ENCODE measurements around the gene BTBD9. TPM values are rescaled to one million over a fixed set of nuclear protein-coding genes. Genes with fewer than 3 reads are reported as not detected.

BTBD9 gene
- total RNA-seq, 1 donor from 2014 or later = 14.8 TPM

DNA sequence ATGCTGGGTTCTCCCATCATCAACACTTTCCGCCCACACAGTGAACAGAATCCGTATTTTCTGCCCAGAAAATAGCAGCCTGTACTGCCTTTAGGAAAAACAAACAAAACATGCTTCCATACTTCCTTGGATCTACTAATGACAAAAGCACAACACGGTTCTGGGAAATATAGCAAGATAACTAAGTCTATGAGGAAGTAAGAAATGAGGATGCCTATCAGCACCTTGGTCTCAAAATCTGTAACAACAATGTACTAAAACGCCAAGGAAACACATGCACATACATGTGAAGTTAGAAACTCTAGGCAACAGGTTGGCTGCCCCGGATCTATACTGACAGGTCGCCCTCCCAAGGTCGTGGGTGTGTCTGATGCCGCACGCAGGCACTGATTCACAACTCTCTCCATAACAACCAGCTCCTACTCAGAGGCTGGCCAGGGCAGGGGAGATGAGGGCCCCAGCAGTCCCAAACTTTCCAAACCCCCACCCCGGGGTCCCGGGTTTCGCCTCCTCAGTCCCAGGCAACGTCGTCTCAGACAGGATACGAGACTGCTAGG lies 710 bp downstream of the BTBD9 start:
- Mint-ChIP-seq H3K27me3 (ENCODE audit: low read depth) (no peaks in the 10 kb centered on the region), H3K36me3 (ENCODE audit: low read depth) (no peaks in the 10 kb centered on the region), H3K27ac (ENCODE audit: unreplicated experiment) (peak overlapping the region; percentile 88), H3K4me3 (ENCODE audit: unreplicated experiment) (peak overlapping the region; percentile 89), H3K9me3 (ENCODE audit: low read depth) (no peaks in the 10 kb centered on the region), H3K4me1 (ENCODE audit: low read depth) (peaks cover 25% of the 10 kb centered on the region)
- TF ChIP-seq, protein P1, sequence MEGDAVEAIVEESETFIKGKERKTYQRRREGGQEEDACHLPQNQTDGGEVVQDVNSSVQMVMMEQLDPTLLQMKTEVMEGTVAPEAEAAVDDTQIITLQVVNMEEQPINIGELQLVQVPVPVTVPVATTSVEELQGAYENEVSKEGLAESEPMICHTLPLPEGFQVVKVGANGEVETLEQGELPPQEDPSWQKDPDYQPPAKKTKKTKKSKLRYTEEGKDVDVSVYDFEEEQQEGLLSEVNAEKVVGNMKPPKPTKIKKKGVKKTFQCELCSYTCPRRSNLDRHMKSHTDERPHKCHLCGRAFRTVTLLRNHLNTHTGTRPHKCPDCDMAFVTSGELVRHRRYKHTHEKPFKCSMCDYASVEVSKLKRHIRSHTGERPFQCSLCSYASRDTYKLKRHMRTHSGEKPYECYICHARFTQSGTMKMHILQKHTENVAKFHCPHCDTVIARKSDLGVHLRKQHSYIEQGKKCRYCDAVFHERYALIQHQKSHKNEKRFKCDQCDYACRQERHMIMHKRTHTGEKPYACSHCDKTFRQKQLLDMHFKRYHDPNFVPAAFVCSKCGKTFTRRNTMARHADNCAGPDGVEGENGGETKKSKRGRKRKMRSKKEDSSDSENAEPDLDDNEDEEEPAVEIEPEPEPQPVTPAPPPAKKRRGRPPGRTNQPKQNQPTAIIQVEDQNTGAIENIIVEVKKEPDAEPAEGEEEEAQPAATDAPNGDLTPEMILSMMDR (IDR thresholded peaks at IDR 0.05) = no peak
- no peak for DNase-seq (ENCODE audit: low spot score)

DNA sequence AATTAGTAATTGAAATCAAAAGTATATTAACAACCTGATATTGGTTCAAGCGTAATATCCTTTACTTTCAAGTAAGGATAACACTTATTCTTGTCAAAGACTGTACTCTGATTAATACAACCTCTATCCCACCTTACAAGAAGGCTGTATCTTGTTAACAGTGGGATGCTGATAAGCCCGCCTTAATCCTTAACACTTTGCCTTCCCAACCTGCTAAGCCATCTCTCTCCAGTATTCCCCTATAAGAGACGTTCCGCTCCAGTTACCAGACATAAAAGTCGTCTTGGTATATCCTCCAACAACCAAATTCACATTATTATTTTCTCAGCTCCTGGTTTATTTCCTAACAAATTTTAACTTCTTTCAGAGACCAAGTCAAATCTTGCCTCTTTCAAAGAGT lies 2.0 kb downstream of the BTBD9 start:
- Mint-ChIP-seq H3K27me3 (ENCODE audit: low read depth) (no peaks in the 10 kb centered on the region), H3K27ac (ENCODE audit: unreplicated experiment) (no peak overlapping the region), H3K4me3 (ENCODE audit: unreplicated experiment) (no peak overlapping the region), H3K36me3 (ENCODE audit: low read depth) (no peaks in the 10 kb centered on the region), H3K4me1 (ENCODE audit: low read depth) (peaks cover 27% of the 10 kb centered on the region), H3K9me3 (ENCODE audit: low read depth) (no peaks in the 10 kb centered on the region)
- DNase-seq (ENCODE audit: low spot score) = no peak
- TF ChIP-seq, protein P1 (IDR thresholded peaks at IDR 0.05) = no peak

DNA sequence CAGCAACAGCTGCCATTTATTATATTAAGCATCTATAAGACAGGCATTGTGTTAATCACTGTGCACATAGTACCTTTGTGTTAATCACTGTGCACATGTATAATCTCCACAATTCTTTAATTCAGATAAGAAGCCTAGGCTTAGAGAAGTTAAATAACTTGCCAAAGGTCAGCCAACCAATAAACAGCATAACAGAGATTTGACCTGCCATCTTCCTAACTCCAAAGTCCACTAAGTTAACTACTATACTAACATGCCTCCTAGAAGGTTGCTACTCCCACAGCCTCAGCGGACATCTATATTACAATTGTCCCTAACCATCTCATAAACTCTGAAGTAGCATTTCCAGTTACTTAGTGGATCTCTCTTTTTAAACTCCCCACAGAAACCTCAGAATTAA lies 3.7 kb downstream of the BTBD9 start:
- no peak overlapping the region for H3K4me3 Mint-ChIP-seq (ENCODE audit: unreplicated experiment)
- H3K27me3 Mint-ChIP-seq (ENCODE audit: low read depth) = no peaks in the 10 kb centered on the region
- H3K4me1 Mint-ChIP-seq (ENCODE audit: low read depth) = peaks cover 26% of the 10 kb centered on the region
- no peak overlapping the region for H3K27ac Mint-ChIP-seq (ENCODE audit: unreplicated experiment)
- H3K9me3 Mint-ChIP-seq (ENCODE audit: low read depth) = peaks cover 4% of the 10 kb centered on the region
- no peaks in the 10 kb centered on the region for H3K36me3 Mint-ChIP-seq (ENCODE audit: low read depth)
- TF ChIP-seq, protein P1 (IDR thresholded peaks at IDR 0.05) = no peak
- no peak for DNase-seq (ENCODE audit: low spot score)

DNA sequence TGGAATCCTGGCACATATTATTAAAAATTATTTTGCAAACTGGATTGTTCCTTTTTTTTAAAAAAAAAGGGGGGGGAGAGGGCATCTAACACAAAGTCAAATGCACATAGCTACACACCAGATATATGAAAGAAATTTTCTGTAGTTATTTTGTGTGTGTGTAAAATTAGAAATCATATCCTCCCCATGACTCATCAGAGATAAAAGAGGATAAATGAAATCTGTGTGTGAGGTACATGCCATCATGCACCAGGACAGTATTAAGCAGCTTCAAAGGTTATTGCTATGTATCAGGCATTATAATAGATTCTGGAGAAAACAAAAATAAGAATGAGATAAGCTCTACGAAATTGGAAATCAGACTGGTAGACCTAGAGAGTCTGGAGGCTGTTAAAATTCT lies 5.2 kb downstream of the BTBD9 start:
- H3K9me3 Mint-ChIP-seq (ENCODE audit: low read depth) = peaks cover 4% of the 10 kb centered on the region
- H3K27me3 Mint-ChIP-seq (ENCODE audit: low read depth) = no peaks in the 10 kb centered on the region
- H3K36me3 Mint-ChIP-seq (ENCODE audit: low read depth) = no peaks in the 10 kb centered on the region
- peaks cover 16% of the 10 kb centered on the region for H3K4me1 Mint-ChIP-seq (ENCODE audit: low read depth)
- no peak overlapping the region for H3K4me3 Mint-ChIP-seq (ENCODE audit: unreplicated experiment)
- TF ChIP-seq, protein P1 (IDR thresholded peaks at IDR 0.05) = no peak
- no peak for DNase-seq (ENCODE audit: low spot score)
- H3K27ac Mint-ChIP-seq (ENCODE audit: unreplicated experiment) = no peak overlapping the region

DNA sequence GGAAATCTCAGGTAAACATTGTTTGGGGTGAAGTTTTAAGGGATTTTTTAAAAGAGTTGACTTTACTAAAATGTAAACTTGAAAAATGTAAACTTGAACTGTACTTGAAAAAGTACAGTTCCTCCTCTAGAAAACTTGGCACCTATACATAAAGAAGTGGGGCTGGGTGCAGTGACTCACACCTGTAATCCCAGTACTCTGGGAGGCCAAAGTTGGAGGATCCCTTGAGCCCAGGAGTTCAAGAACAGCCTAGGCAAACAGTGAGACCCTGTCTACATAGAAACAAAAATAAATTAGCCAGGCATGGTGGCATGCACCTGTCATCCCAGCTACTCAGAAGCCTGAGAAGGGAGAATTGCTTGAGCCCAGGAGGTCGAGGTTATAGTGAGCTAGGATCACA lies 7.2 kb downstream of the BTBD9 start:
- H3K36me3 Mint-ChIP-seq (ENCODE audit: low read depth) = no peaks in the 10 kb centered on the region
- TF ChIP-seq, protein P1 (IDR thresholded peaks at IDR 0.05) = no peak
- H3K9me3 Mint-ChIP-seq (ENCODE audit: low read depth) = peaks cover 4% of the 10 kb centered on the region
- no peak overlapping the region for H3K4me3 Mint-ChIP-seq (ENCODE audit: unreplicated experiment)
- H3K27ac Mint-ChIP-seq (ENCODE audit: unreplicated experiment) = no peak overlapping the region
- H3K27me3 Mint-ChIP-seq (ENCODE audit: low read depth) = no peaks in the 10 kb centered on the region
- DNase-seq (ENCODE audit: low spot score) = no peak
- peaks cover 9% of the 10 kb centered on the region for H3K4me1 Mint-ChIP-seq (ENCODE audit: low read depth)

All from chondrocyte (in vitro differentiated cells).